Stimulated activated CD8-positive, alpha-beta memory T cell treated with anti-CD3 and anti-CD28 coated beads, Interleukin-4, amount 100 ng/mL, for 1 hour (primary cell): ENCODE data around the gene PTPN20.
A peak's percentile ranks its signal among the peaks of the same experiment; 100 is the strongest.

Source experiments
- DNase-seq, 2 donors: peaks; one replicate each; pipeline ENCODE4 v3.0.0-alpha.2; 2020; ENCODE audit warnings: low read depth in 2 of 2, low spot score in 1 of 2

The PTPN20 gene

GRCh38 chr10:47019155-47020145 lies 108.2 kb downstream of the PTPN20 start:
- no peak for DNase-seq

DNA sequence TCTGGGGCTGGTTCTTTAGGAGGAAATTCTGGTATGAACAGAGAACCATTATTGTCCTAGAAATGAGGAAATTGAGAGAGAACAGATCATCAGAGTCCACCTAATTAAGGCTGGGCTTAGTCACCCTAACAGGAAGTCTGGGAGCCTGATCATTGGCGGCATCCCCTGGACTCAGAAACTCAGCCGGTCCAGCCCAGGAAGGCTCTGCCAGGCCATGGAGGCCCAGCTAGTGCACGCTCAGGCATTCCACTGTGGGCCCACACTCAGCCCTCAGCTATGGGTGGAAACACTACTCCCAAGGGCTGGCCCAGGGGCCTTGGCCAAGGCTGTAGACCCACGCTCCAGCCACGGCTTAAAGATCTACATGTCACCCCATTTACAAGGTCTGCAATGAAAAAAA lies 109.2 kb downstream of the PTPN20 start:
- no peak for DNase-seq

DNA sequence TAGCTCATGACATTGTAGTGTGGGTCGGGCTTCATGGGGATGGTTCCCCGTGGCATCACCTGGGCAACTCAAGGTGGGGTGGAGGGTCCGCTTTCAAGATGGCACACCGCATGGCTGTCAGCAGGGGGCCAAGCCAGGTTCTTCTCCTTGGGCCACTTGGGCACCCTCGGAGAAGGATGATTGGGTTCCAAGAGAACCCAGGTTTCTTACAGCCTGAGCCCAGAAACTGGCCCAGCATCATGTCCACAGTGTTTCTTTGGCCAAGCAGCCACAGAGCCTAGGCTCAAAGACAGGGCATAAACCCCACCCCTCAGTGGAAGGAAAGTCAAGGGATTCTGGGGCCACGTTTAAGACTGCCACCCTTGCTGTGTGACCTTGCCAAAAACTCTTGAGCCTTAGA lies 110.6 kb downstream of the PTPN20 start:
- DNase-seq = no peak

DNA sequence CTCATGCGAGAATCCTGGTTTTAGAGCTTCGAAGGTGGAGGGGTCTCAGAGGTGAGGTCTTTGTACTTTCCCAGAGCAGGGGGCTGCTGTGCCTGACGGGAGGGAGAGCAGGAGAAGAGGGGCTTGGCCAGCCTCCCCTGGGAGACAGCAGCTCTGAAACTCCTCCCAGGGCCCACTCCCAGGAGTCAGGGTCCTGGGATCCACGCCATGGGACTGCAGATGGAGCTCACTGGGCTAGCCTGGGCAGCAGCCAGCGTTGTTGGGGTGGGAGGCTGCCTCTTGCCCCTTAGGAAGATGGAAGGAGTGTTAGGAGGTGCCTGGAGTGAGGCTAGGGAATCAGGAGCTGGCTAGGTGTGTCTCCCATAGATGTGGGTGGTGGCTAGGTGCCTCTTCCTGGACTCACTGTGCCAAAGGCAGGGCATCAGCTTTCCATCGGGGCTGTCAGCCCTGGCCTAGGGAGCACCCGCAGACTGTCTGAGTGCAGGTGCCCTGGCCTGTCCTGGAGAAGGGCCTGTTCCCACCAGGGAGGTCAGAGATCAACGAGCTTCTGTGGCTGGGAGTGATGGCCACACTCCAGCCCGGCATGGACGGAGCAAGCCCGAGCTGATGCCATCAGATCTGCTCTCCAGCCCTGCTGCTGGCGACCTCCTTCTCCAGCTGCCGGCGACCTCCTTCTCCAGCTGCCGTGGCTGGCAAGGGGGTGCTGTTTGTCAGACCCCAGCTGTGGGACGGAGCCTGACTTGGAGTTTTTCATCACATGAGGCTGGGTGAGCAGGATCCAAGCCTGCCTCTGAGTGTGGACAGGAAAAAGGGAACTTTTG lies 111.3 kb downstream of the PTPN20 start:
- no peak for DNase-seq

GRCh38 chr10:47023237-47024045 lies 112.2 kb downstream of the PTPN20 start:
- no peak for DNase-seq

DNA sequence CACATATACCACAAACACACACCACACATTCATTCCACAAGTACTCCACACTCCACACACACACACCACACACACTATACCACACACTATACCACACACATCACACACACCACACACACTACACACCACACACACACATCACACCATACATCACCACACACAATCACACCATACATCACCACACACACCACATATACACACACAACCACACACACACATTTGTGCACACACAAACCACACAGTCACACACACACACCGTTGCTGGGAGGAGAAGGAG lies 112.8 kb downstream of the PTPN20 start:
- DNase-seq = no peak

DNA sequence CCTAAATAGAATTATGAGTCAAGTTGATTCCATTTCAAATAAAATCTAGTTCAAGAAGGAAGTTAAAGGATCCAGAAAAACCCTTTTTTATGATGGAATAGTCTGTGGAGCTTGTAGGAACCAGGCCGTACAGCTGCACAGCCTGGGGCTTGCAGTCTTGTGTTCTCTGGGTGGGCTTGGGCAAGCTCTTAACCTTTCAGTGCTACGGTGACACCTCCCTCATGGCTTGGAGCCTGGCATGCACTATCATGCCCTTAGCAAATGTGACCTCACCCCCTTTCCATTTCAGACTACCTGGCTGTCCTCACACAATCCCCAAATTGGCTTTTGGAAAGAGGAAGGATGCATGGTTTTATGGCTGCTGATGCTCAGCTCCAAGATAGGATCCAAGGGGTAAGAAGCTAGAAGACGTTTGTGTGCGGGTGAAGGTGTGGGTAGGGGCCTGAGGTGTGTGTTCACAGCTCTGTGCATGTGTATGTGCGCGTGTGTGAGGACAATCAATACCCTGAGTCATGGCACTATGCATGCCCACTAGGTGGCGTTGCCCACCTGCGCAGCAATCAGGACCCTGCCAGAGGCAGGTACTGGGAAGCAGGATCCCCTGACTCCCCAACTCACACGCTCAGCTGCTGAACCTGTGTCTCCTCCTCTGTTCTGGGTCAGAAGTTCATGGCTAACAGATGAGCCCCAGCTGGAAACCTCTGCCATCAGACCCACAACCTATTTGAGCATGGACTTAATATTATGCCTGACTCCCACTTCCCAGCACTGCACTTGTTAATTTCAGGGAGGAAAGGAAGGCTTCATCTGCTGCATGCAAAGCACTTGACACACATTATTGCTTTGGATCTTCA lies 113.4 kb downstream of the PTPN20 start:
- DNase-seq = peak; percentile 11 to 43

GRCh38 chr10:47025253-47025539 lies 114.0 kb downstream of the PTPN20 start:
- no peak for DNase-seq

DNA sequence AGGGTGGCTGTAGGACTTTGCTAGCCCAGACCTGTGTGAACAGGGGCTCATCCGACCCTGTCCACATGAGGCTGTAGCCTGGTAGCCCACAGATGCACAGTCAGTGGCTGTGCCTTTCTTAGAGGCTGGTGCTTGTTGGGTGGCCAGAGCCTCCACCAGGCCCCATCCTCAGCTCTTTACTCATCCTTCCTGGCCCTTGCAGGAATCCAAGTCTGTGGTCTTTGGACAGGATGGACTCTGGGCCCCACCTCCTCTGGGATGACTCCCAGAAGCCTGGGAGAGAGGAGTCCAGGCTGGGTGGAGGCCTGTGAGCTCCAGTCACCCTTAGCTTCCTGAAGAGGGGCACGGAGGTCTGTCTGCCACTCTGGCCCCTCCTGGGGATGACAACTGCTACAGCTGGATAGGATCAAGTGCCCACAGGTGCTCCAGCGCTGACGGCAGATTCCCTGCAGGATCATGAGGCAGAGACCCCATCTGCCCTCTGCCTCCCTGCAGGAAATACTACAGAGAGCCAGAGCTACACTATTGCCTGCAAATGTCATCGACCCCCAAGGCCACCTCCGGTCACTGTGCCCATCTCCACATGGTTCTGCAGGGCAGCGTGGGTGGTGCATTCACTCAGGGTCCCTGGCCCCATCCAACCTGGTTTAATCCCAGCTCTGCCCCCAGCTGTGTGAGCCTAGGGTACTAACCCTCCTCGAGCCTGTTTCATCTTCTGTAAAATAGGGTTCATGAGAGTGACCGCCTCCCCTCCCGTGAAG lies 114.5 kb downstream of the PTPN20 start:
- DNase-seq = no peak

DNA sequence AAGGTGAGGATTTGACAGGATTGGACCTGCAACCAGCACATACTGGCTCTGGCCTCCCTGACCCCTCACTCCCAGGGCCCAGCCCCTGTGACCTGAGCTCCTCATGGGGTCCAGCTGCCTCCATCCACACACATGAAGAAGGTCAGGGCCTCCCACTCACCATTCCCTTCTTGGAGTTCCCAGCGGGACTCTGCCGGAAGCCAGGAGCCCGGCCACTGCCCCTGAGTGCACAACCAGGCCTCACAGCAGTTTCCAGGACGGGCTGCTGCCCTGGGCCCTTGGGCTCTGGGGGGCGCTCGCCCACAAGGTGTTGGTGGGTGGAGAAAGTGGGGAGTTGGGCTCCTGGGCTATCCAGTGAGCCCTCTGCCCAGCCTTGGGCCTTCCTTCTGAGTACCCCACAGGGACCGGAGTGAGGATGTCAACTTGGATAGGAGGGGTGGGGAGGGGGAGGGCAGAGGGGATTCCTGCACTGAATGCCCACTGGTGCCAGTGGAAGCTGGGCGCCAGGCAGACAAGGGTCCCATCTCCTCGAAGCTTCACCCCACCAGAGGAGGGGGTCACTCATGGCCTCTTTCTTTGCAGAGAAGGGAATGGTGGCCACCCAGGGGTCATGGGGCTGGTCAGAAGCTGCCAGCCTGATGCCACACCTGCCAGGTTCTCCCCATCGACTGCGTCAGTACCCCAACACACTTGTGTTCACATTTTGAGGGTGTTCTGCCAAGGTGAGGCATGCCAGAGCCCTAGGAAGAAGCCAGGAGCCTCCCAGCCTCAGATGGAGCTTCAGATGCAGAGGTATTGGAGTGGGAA lies 115.3 kb downstream of the PTPN20 start:
- no peak for DNase-seq

DNA sequence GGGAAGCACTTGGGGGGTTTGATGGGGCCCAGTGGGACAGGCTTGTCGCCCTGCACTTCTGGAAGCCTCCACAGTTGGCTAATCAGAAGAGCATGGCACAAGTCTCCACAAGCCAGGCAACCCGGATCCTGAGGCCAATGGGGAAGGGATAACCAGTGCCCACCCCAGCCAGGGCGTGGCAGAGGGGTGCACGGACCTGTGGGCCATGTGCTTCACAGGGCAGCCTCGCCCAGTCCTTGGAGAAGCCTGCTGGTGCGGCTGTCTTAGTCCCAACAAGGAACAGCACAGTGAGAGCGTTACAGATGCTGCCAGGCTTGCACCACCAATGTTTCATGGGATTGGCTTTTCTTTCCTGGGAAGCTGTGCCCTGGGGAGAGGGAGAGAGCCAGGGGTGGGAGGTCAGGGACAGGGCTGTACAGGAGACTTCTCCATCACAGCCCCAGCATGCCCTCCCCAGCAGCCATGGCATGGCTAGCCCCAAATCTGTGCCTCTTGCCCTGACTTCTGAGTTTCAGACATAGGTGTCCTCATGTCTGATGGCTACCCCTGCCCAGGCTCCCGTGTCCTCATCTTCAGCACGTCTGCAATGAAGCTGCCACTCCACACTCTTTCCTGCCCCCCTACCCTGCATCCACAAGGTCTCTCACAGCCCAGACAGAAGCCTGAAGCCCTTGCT lies 116.0 kb downstream of the PTPN20 start:
- no peak for DNase-seq

- no peak for DNase-seq
Measured at GRCh38 chr10:47027784-47028260, 116.6 kb downstream of the PTPN20 start.

GRCh38 chr10:47028466-47028865 lies 117.2 kb downstream of the PTPN20 start:
- DNase-seq = no peak

- DNase-seq = no peak
Measured at GRCh38 chr10:47029181-47030009, 118.2 kb downstream of the PTPN20 start.

- DNase-seq = no peak
Measured at GRCh38 chr10:47030191-47030703, 119.0 kb downstream of the PTPN20 start.

- no peak for DNase-seq
Measured at GRCh38 chr10:47031211-47031900, 120.1 kb downstream of the PTPN20 start.
